ENCODE results near the gene NACC2.
"Not testable (repeated sequence)": the region's sequence is repeated elsewhere in the genome, so short reads cannot be mapped to it uniquely, and the experiment has no call there.

NACC2 gene

DNA sequence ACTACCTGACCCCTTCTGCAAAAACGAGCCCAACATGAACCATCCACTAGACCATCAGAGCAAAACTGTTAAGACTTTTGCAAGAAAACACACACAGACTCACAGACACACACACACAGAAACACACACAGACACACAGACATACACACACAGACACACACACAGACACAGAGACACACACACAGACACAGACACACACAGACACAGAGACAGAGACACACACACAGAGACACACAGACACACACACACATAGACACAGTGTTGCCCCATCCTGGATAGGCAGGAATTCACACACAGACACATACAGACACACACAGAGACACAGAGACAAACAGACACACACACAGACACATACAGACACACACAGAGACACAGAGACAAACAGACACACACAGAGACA is 52.5 kb downstream of the NACC2 start:
- H3K4me2 ChIP-seq (ENCODE audit: low read length), result no peak overlapping the region
- H3K4me3 ChIP-seq (ENCODE audit: low read length), result no peak overlapping the region
- peaks cover 24% of the 10 kb centered on the region for H3K36me3 ChIP-seq (ENCODE audit: insufficient read depth, low read length)

GRCh38 chr9:136040848-136041247 is 54.2 kb downstream of the NACC2 start:
- H3K4me2 ChIP-seq (ENCODE audit: low read length); H3K9ac ChIP-seq (ENCODE audit: low read depth, low read length); H3K27me3 ChIP-seq (ENCODE audit: control insufficient read depth, insufficient read depth, low read length); H3K9me3 ChIP-seq (replicated peaks; ENCODE audit: low read length); H3K4me3 ChIP-seq (ENCODE audit: low read length): not testable (repeated sequence)
- H3K36me3 ChIP-seq (ENCODE audit: insufficient read depth, low read length), result peaks cover 19% of the 10 kb centered on the region
- H3K4me1 ChIP-seq (ENCODE audit: control insufficient read depth, insufficient read depth, low read length), result peaks cover 15% of the 10 kb centered on the region

More for the DNA sequence above, 52.5 kb downstream of the NACC2 start:
- no peaks in the 10 kb centered on the region for H3K27me3 ChIP-seq (ENCODE audit: control insufficient read depth, insufficient read depth, low read length)
- H3K9ac ChIP-seq (ENCODE audit: low read depth, low read length), result no peak overlapping the region
- H3K4me1 ChIP-seq (ENCODE audit: control insufficient read depth, insufficient read depth, low read length), result peaks cover 23% of the 10 kb centered on the region
- peaks cover 4% of the 10 kb centered on the region for H3K9me3 ChIP-seq (replicated peaks; ENCODE audit: low read length)

- H3K27me3 ChIP-seq (ENCODE audit: control insufficient read depth, insufficient read depth, low read length), result no peaks in the 10 kb centered on the region
- peaks cover 5% of the 10 kb centered on the region for H3K4me1 ChIP-seq (ENCODE audit: control insufficient read depth, insufficient read depth, low read length)
- H3K9me3 ChIP-seq (replicated peaks; ENCODE audit: low read length), result peaks cover 4% of the 10 kb centered on the region
- H3K9ac ChIP-seq (ENCODE audit: low read depth, low read length), result no peak overlapping the region
- peaks cover 12% of the 10 kb centered on the region for H3K36me3 ChIP-seq (ENCODE audit: insufficient read depth, low read length)
- H3K4me3 ChIP-seq (ENCODE audit: low read length), result no peak overlapping the region
- H3K4me2 ChIP-seq (ENCODE audit: low read length), result no peak overlapping the region
These were observed 55.6 kb downstream of the NACC2 start for GRCh38 chr9:136039488-136039887.

DNA sequence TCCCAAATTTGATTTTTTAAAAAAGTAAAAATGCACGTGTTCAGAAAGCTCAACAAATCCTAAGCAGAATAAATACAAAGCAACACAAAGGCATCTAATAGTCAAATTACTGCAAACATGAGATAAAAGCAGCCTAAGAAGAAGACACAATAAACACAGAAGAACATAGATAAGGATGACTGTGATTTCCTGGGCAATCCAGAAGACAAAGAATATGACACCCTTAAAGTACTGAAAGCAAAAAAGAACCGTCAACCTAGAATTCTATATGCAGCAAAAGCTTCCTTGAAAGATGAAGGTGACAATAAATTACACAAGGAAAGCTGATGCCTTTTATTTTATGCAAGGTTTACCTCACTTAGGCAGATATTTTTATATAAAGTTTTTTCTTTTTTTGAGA is 58.2 kb downstream of the NACC2 start:
- Histone ChIP-seq H3K27me3 (ENCODE audit: control insufficient read depth, insufficient read depth, low read length) (no peaks in the 10 kb centered on the region), H3K36me3 (ENCODE audit: insufficient read depth, low read length) (no peaks in the 10 kb centered on the region), H3K4me2 (ENCODE audit: low read length) (no peak overlapping the region), H3K4me3 (ENCODE audit: low read length) (no peak overlapping the region), H3K9me3 (replicated peaks; ENCODE audit: low read length) (peaks cover 4% of the 10 kb centered on the region), H3K4me1 (ENCODE audit: control insufficient read depth, insufficient read depth, low read length) (peaks cover 13% of the 10 kb centered on the region), H3K9ac (ENCODE audit: low read depth, low read length) (no peak overlapping the region)

- peaks cover 4% of the 10 kb centered on the region for H3K9me3 ChIP-seq (replicated peaks; ENCODE audit: low read length)
- H3K36me3 ChIP-seq (ENCODE audit: insufficient read depth, low read length), result no peaks in the 10 kb centered on the region
- peaks cover 18% of the 10 kb centered on the region for H3K4me1 ChIP-seq (ENCODE audit: control insufficient read depth, insufficient read depth, low read length)
- H3K4me3 ChIP-seq (ENCODE audit: low read length), result no peak overlapping the region
- no peaks in the 10 kb centered on the region for H3K27me3 ChIP-seq (ENCODE audit: control insufficient read depth, insufficient read depth, low read length)
- H3K9ac ChIP-seq (ENCODE audit: low read depth, low read length), result no peak overlapping the region
- H3K4me2 ChIP-seq (ENCODE audit: low read length), result no peak overlapping the region
These were observed 59.0 kb downstream of the NACC2 start for GRCh38 chr9:136036050-136036449.

DNA sequence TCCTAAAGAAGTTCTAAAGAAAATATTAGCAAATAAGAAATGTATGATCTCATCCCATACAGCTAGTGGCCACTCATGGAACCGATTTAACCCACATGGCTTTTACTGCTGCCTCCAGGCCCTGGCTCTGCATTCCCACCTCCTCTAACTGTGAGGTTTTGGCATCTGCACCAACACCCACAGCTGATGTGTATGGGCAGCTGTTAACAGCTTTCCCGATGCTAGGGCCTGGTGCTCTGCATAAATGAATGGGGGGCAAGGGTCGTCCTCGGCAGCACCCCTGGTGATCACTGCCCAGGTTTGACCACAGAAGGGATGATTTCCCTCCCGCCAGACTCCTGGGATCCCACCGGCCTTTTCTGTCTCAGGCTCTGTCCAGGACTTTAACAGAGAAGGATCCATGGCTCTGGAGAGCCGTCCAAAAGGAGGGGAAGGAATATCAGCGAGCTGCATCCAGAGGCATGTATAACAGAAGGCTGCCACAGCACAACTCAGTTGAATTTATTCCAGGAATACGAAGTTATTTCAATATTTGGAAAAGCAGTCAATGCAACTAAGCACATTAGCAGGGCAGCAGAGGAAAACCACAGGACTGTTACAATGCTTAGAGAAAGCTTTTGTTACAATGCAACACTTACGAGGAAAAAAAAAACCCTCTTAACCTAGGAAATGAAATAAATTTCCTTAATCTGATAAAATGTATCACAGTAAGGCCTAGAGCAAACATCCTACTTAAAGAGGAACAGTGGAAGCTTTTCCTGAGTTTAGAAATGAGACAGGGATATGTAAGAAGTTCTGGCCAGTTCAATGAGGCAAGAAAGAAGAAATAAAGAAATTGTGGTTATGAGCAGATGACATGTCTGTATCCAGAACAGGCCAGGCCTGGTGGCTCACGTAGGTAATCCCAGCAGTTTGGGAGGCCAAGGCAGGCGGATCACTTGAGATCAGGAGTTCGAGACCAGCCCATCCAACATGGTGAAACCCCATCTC is 63.1 kb downstream of the NACC2 start:
- Histone ChIP-seq H3K4me2 (ENCODE audit: low read length) (no peak overlapping the region), H3K27me3 (ENCODE audit: control insufficient read depth, insufficient read depth, low read length) (no peaks in the 10 kb centered on the region), H3K9ac (ENCODE audit: low read depth, low read length) (no peak overlapping the region), H3K4me1 (ENCODE audit: control insufficient read depth, insufficient read depth, low read length) (peaks cover 18% of the 10 kb centered on the region), H3K36me3 (ENCODE audit: insufficient read depth, low read length) (peaks cover 16% of the 10 kb centered on the region), H3K9me3 (replicated peaks; ENCODE audit: low read length) (no peaks in the 10 kb centered on the region), H3K4me3 (ENCODE audit: low read length) (no peak overlapping the region)

- Histone ChIP-seq H3K36me3 (ENCODE audit: insufficient read depth, low read length) (peaks cover 16% of the 10 kb centered on the region), H3K9me3 (replicated peaks; ENCODE audit: low read length) (no peaks in the 10 kb centered on the region), H3K27me3 (ENCODE audit: control insufficient read depth, insufficient read depth, low read length) (no peaks in the 10 kb centered on the region), H3K4me2 (ENCODE audit: low read length) (no peak overlapping the region), H3K4me1 (ENCODE audit: control insufficient read depth, insufficient read depth, low read length) (peaks cover 15% of the 10 kb centered on the region), H3K4me3 (ENCODE audit: low read length) (no peak overlapping the region), H3K9ac (ENCODE audit: low read depth, low read length) (no peak overlapping the region)
These were observed 64.0 kb downstream of the NACC2 start for GRCh38 chr9:136031094-136031493.

- H3K36me3 ChIP-seq (ENCODE audit: insufficient read depth, low read length), result peaks cover 18% of the 10 kb centered on the region
- H3K27me3 ChIP-seq (ENCODE audit: control insufficient read depth, insufficient read depth, low read length), result no peaks in the 10 kb centered on the region
- no peak overlapping the region for H3K4me3 ChIP-seq (ENCODE audit: low read length)
- no peaks in the 10 kb centered on the region for H3K9me3 ChIP-seq (replicated peaks; ENCODE audit: low read length)
- no peak overlapping the region for H3K9ac ChIP-seq (ENCODE audit: low read depth, low read length)
- no peak overlapping the region for H3K4me2 ChIP-seq (ENCODE audit: low read length)
- peaks cover 19% of the 10 kb centered on the region for H3K4me1 ChIP-seq (ENCODE audit: control insufficient read depth, insufficient read depth, low read length)
These were observed 65.5 kb downstream of the NACC2 start for GRCh38 chr9:136029556-136029955.

- H3K27me3 ChIP-seq (ENCODE audit: control insufficient read depth, insufficient read depth, low read length), result no peaks in the 10 kb centered on the region
- H3K4me2 ChIP-seq (ENCODE audit: low read length), result no peak overlapping the region
- H3K9me3 ChIP-seq (replicated peaks; ENCODE audit: low read length), result no peaks in the 10 kb centered on the region
- no peak overlapping the region for H3K9ac ChIP-seq (ENCODE audit: low read depth, low read length)
- H3K4me1 ChIP-seq (ENCODE audit: control insufficient read depth, insufficient read depth, low read length), result peaks cover 24% of the 10 kb centered on the region
- H3K36me3 ChIP-seq (ENCODE audit: insufficient read depth, low read length), result peaks cover 18% of the 10 kb centered on the region
- H3K4me3 ChIP-seq (ENCODE audit: low read length), result no peak overlapping the region
These were observed 66.2 kb downstream of the NACC2 start for GRCh38 chr9:136028760-136029470.

- not testable (repeated sequence) for H3K9me3 ChIP-seq (replicated peaks; ENCODE audit: low read length); H3K4me3 ChIP-seq (ENCODE audit: low read length); H3K4me2 ChIP-seq (ENCODE audit: low read length); H3K27me3 ChIP-seq (ENCODE audit: control insufficient read depth, insufficient read depth, low read length); H3K9ac ChIP-seq (ENCODE audit: low read depth, low read length)
- H3K36me3 ChIP-seq (ENCODE audit: insufficient read depth, low read length), result peaks cover 21% of the 10 kb centered on the region
- H3K4me1 ChIP-seq (ENCODE audit: control insufficient read depth, insufficient read depth, low read length), result peaks cover 24% of the 10 kb centered on the region
These were observed 68.2 kb downstream of the NACC2 start for GRCh38 chr9:136026943-136027289.

GRCh38 chr9:136026266-136026942 is 68.7 kb downstream of the NACC2 start:
- H3K36me3 ChIP-seq (ENCODE audit: insufficient read depth, low read length), result peaks cover 25% of the 10 kb centered on the region
- peaks cover 19% of the 10 kb centered on the region for H3K4me1 ChIP-seq (ENCODE audit: control insufficient read depth, insufficient read depth, low read length)
- no peak overlapping the region for H3K4me3 ChIP-seq (ENCODE audit: low read length)
- H3K27me3 ChIP-seq (ENCODE audit: control insufficient read depth, insufficient read depth, low read length), result no peaks in the 10 kb centered on the region
- H3K9ac ChIP-seq (ENCODE audit: low read depth, low read length), result no peak overlapping the region
- no peak overlapping the region for H3K4me2 ChIP-seq (ENCODE audit: low read length)
- no peaks in the 10 kb centered on the region for H3K9me3 ChIP-seq (replicated peaks; ENCODE audit: low read length)
